Measurements from ENCODE around the gene GIT1.

GRCh38 chr17:29574732-29575510 is 14.5 kb downstream of the GIT1 start:
- TF ChIP-seq CTCF (IDR thresholded peaks at IDR 0.05; ENCODE audit: poor library complexity, severe bottlenecking) (no peak), POLR2AphosphoS5 (IDR thresholded peaks at IDR 0.05) (no peak), EP300 (conservative IDR thresholded peaks at IDR 0.05; ENCODE audit: poor library complexity, severe bottlenecking) (no peak), RAD21 (conservative IDR thresholded peaks at IDR 0.05) (no peak)

Data from neural cell (in vitro differentiated cells).